Skin epidermis (tissue), 12 donors: ENCODE results near the gene XPC.

Experiments used
- H3K27ac ChIP-seq, 21 experiments: fragments of 200-600 bp; sonication (generic) in 11 of 21; one replicate each; pipeline ENCODE4 v1.5.0; 2020; ENCODE audit warnings: mild to moderate bottlenecking in 3 of 21, inconsistent platforms in 2 of 21, moderate library complexity in 2 of 21
- H3K4me3 ChIP-seq, 7 experiments: fragments of 200-600 bp; sonication (generic) in 2 of 7; one replicate each; pipeline ENCODE4 v1.5.0; 2020; ENCODE audit warnings: inconsistent platforms in 2 of 7, mild to moderate bottlenecking in 2 of 7, moderate library complexity in 1 of 7

XPC gene

DNA sequence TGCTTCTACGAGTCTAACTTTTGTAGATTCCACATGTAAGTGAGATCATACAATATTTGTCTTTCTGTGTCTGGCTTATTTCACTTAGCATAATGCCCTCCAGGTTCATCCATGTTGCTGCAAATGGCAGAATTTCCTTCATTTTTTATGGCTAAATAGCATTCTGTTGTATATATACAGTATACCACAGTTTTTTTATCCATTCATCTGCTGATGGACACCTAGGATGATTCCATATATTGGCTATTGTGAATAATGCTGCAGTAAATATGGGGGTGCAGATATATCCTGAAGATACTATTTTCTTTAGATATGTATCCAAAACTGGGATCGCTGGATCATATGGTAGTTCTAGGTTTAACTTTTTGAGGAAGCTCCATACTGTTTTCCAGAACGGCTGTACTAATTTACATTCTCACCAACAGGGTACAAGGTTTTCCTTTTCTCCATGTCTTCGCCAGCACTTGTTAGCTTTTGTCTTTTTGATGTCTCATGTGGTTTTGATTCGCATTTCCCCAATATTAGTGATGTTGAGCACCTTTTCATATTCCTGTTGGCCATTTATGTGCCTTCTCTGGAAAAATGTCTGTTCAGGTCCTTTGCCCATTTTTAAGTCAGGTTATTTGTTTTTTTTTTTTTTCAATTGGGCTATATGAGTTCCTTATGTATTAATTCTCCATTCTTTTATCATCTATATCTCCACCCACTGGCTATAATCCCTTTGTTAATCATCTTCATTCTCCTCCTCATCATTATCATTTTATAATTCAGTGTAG lies 80.6 kb downstream of the XPC start:
- H3K4me3 ChIP-seq = no peak overlapping the region
- H3K27ac ChIP-seq = no peak overlapping the region

GRCh38 chr3:14096742-14097141 lies 81.7 kb downstream of the XPC start:
- Histone ChIP-seq H3K27ac (no peak overlapping the region), H3K4me3 (no peak overlapping the region)
